CD14-positive monocyte (primary cell): ENCODE data around the gene ARSB. TPM values are rescaled to one million over a fixed set of nuclear protein-coding genes. Genes with fewer than 3 reads are reported as not detected.

Source experiments
- DNase-seq, 3 donors: peaks; one replicate each; pipeline ENCODE4 v3.0.0-alpha.2; 2011 to 2022
- H2AFZ ChIP-seq: 2 replicates; pipeline ENCODE4 v1.6.0; 2012; ENCODE audit warnings: mild to moderate bottlenecking, low read depth, low read length, inconsistent platforms; ENCODE audit not compliant: insufficient read depth, poor library complexity, severe bottlenecking
- H3K27ac ChIP-seq, 2 donors: 1 replicate in 1 of 2; 2 replicates in 1 of 2; pipeline ENCODE4 v1.5.1; 2012 to 2013; ENCODE audit warnings: low read length in 2 of 2, control low read depth in 1 of 2, inconsistent platforms in 1 of 2, low read depth in 1 of 2, mild to moderate bottlenecking in 1 of 2
- H3K27me3 ChIP-seq, 2 donors: one replicate each; pipeline versions ENCODE4 v1.6.0 to v1.6.1; 2011 to 2013; ENCODE audit warnings: low read length in 2 of 2; ENCODE audit not compliant: control insufficient read depth in 2 of 2, insufficient read depth in 2 of 2
- H3K36me3 ChIP-seq, 2 donors: replicated peaks in 1 of 2; 1 replicate in 1 of 2; 2 replicates in 1 of 2; pipeline versions ENCODE4 v1.5.1 to v1.6.1; 2012 to 2013; ENCODE audit warnings: low read length in 2 of 2, control low read depth in 1 of 2, inconsistent platforms in 1 of 2, mild to moderate bottlenecking in 1 of 2; ENCODE audit not compliant: insufficient read depth in 2 of 2, control insufficient read depth in 1 of 2
- H3K4me1 ChIP-seq, 2 donors: 1 replicate in 1 of 2; 2 replicates in 1 of 2; pipeline versions ENCODE4 v1.5.1 to v1.6.1; 2012 to 2013; ENCODE audit warnings: low read length in 2 of 2, control low read depth in 1 of 2, inconsistent platforms in 1 of 2, mild to moderate bottlenecking in 1 of 2, moderate library complexity in 1 of 2; ENCODE audit not compliant: insufficient read depth in 2 of 2, control insufficient read depth in 1 of 2
- H3K4me2 ChIP-seq: replicated peaks from 2 replicates; pipeline ENCODE3; 2012; ENCODE audit warnings: low read length, moderate library complexity, mild to moderate bottlenecking; ENCODE audit not compliant: poor library complexity, severe bottlenecking; ENCODE audit errors: extremely low read depth
- H3K4me3 ChIP-seq, 3 experiments: fragments of 200-600 bp in 1 of 3; sonication (generic) in 1 of 3; replicated peaks in 1 of 3; 1 replicate in 2 of 3; 2 replicates in 1 of 3; pipeline ENCODE4 v1.5.1; 2011 to 2013; ENCODE audit warnings: low read length in 3 of 3, mild to moderate bottlenecking in 3 of 3, control low read depth in 2 of 3, low read depth in 2 of 3, inconsistent platforms in 1 of 3, moderate library complexity in 1 of 3
- H3K79me2 ChIP-seq: 2 replicates; pipeline ENCODE4 v1.6.0; 2012; ENCODE audit warnings: mild to moderate bottlenecking, control low read depth, inconsistent platforms, low read length, moderate library complexity; ENCODE audit not compliant: insufficient read depth
- H3K9ac ChIP-seq: 2 replicates; pipeline ENCODE4 v1.6.0; 2017; ENCODE audit warnings: low read length, mild to moderate bottlenecking; ENCODE audit not compliant: insufficient read depth, poor library complexity, severe bottlenecking
- H3K9me3 ChIP-seq, 2 donors: replicated peaks in 1 of 2; 1 replicate in 1 of 2; 2 replicates in 1 of 2; pipeline versions ENCODE4 v1.5.1 to v1.6.1; 2012 to 2013; ENCODE audit warnings: low read length in 2 of 2, control low read depth in 1 of 2; ENCODE audit not compliant: control insufficient read depth in 1 of 2, insufficient read depth in 1 of 2
- H4K20me1 ChIP-seq: 2 replicates; pipeline ENCODE4 v1.6.0; 2012; ENCODE audit warnings: mild to moderate bottlenecking, low read length, control low read depth, moderate library complexity; ENCODE audit not compliant: insufficient read depth
- H3K27ac Mint-ChIP-seq, 7 donors: one replicate each; pipeline ENCODE4 v1.8.0; 2020; ENCODE audit warnings: mild to moderate bottlenecking in 7 of 7, mixed read lengths in 7 of 7, moderate library complexity in 6 of 7, inconsistent platforms in 2 of 7
- H3K27me3 Mint-ChIP-seq, 3 donors: one replicate each; pipeline ENCODE4 v1.8.0; 2021 to 2022; ENCODE audit warnings: low read depth in 3 of 3, mild to moderate bottlenecking in 3 of 3, mixed read lengths in 3 of 3, moderate library complexity in 3 of 3, inconsistent platforms in 1 of 3
- H3K36me3 Mint-ChIP-seq, 2 donors: one replicate each; pipeline ENCODE4 v1.8.0; 2020; ENCODE audit warnings: mixed read lengths in 2 of 2, inconsistent platforms in 1 of 2, mild to moderate bottlenecking in 1 of 2
- H3K4me1 Mint-ChIP-seq: one replicate; pipeline ENCODE4 v1.8.0; 2020; ENCODE audit warnings: mild to moderate bottlenecking, mixed read lengths
- H3K4me3 Mint-ChIP-seq, 2 donors: one replicate each; pipeline ENCODE4 v1.8.0; 2020; ENCODE audit warnings: mild to moderate bottlenecking in 2 of 2, mixed read lengths in 2 of 2, moderate library complexity in 1 of 2
- H3K9me3 Mint-ChIP-seq, 7 donors: one replicate each; pipeline ENCODE4 v1.8.0; 2020 to 2022; ENCODE audit warnings: mixed read lengths in 7 of 7, mild to moderate bottlenecking in 6 of 7, moderate library complexity in 6 of 7, inconsistent platforms in 2 of 7
- CTCF ChIP-seq: fragments of 200-600 bp; IDR thresholded peaks from one replicate; pipeline ENCODE4 v1.8.0; 2022; ENCODE audit warnings: antibody characterized with exemption, mild to moderate bottlenecking
- WGBS: methylation state at CpG from one replicate; pipeline ENCODE4 v1.1.5; 2013; ENCODE audit warnings: missing lambda C conversion rate; ENCODE audit not compliant: insufficient coverage; 5-methylcytosine and 5-hydroxymethylcytosine counted together
- intact Hi-C, 2 donors: fragments of 100-400 bp; cut with micrococcal nuclease; formaldehyde crosslinking; loops; one replicate each; pipeline versions ENCODE4 v1.15.0 to v1.15.1; 2023
- polyA plus RNA-seq, 3 donors: library from polyadenylated mRNA; depleted of rRNA in 1 of 3; unstranded in 2 of 3; stranded (reverse) in 1 of 3; fragments of 300-500 nt in 2 of 3; fragments of >200 nt in 1 of 3; fragmentation: Illumina TruSeq in 2 of 3; gene quantifications; 1 replicate in 2 of 3; 2 replicates in 1 of 3; pipeline ENCODE4 v1.2.3, GENCODE V29; 2012 to 2021

The ARSB gene
- polyA plus RNA-seq, 3 donors: 18.0 to 28.7 (median 18.1) TPM

- Histone ChIP-seq H3K4me1 (peaks cover 0 to 3% of the 10 kb centered on the region in 2 donors), H4K20me1 (no peaks in the 10 kb centered on the region), H3K79me2 (no peaks in the 10 kb centered on the region), H3K27me3 (peaks cover 6 to 15% of the 10 kb centered on the region in 2 donors), H3K36me3 (no peaks in the 10 kb centered on the region), H3K4me2 (no peak overlapping the region), H2AFZ (no peak overlapping the region), H3K27ac (no peak overlapping the region), H3K9ac (no peak overlapping the region), H3K9me3 (no peaks in the 10 kb centered on the region), H3K4me3 (no peak overlapping the region)
- Mint-ChIP-seq H3K27me3 (peaks cover 8 to 27% (median 9%) of the 10 kb centered on the region in 3 donors), H3K36me3 (no peaks in the 10 kb centered on the region), H3K27ac (no peak overlapping the region), H3K9me3 (peaks cover 0 to 2% (median 0%) of the 10 kb centered on the region in 7 donors), H3K4me3 (no peak overlapping the region), H3K4me1 (peaks cover 16% of the 10 kb centered on the region)
- no CpG with 5 or more reads among the region's 1 CpG for WGBS
- DNase-seq: no peak
- TF ChIP-seq CTCF: no peak
- intact Hi-C loops: loop anchor here in 1 of 2 donors (5.0 to 10.0 kb wide), 2 partner anchors 108 to 441 kb away; no protein-coding TSS in a partner anchor
These were observed 38.8 kb upstream of the ARSB start for GRCh38 chr5:79023947-79024346.

- no peaks in the 10 kb centered on the region for H3K79me2 ChIP-seq
- no peak overlapping the region for H3K27ac ChIP-seq
- Mint-ChIP-seq H3K4me3 (no peak overlapping the region), H3K27ac (no peak overlapping the region), H3K9me3 (peaks cover 0 to 2% (median 0%) of the 10 kb centered on the region in 7 donors), H3K4me1 (peaks cover 16% of the 10 kb centered on the region), H3K27me3 (peaks cover 8 to 28% (median 9%) of the 10 kb centered on the region in 3 donors), H3K36me3 (no peaks in the 10 kb centered on the region)
- H3K36me3 ChIP-seq: no peaks in the 10 kb centered on the region
- H3K9ac ChIP-seq: no peak overlapping the region
- H3K4me3 ChIP-seq: no peak overlapping the region
- DNase-seq: no peak
- peaks cover 0 to 3% of the 10 kb centered on the region in 2 donors for H3K4me1 ChIP-seq
- TF ChIP-seq CTCF: no peak
- no peak overlapping the region for H3K4me2 ChIP-seq
- H4K20me1 ChIP-seq: no peaks in the 10 kb centered on the region
- intact Hi-C loops: loop anchor here in 1 of 2 donors (5.0 to 10.0 kb wide), 2 partner anchors 109 to 441 kb away; no protein-coding TSS in a partner anchor
- no peaks in the 10 kb centered on the region for H3K9me3 ChIP-seq
- H3K27me3 ChIP-seq: peaks cover 6 to 15% of the 10 kb centered on the region in 2 donors
- no CpG with 5 or more reads among the region's 1 CpG for WGBS
- H2AFZ ChIP-seq: no peak overlapping the region
These were observed 38.2 kb upstream of the ARSB start for GRCh38 chr5:79023348-79023747.
